K562 (cell line): ENCODE results near the gene FBN3. TPM values are rescaled to one million over a fixed set of nuclear protein-coding genes. Genes with fewer than 3 reads are reported as not detected.

Experiments
- ATAC-seq: fragments of 200-7000 bp; cut with Tn5 transposase; 3 replicates; pipeline ENCODE4 v1.9.1; 2020; ENCODE audit warnings: moderate library complexity
- BruUV-seq: library from RNA; stranded (reverse); fragments of 400-500 nt; replicated peaks from 2 replicates; lab custom pipeline; 2021; lab: Mats Ljungman, UMichigan
- CTCF ChIA-PET: fragments of 300-600 bp; formaldehyde crosslinking; extraction: SDS; loops from one replicate; lab custom pipeline; 2021; ENCODE audit warnings: low intra/inter-chr PET ratio; lab: Yijun Ruan, JAX
- POLR2A ChIA-PET: fragments of 300-600, 350-650 bp; sonication (Branson Sonifier 250); formaldehyde crosslinking; extraction: SDS; loops from one replicate; lab custom pipeline; 2021; ENCODE audit warnings: antibody characterized with exemption, inconsistent platforms; lab: Yijun Ruan, JAX
- DNase-seq, 4 experiments: peaks; one replicate each; pipeline versions ENCODE4 v3.0.0 to v3.0.0-alpha.2; 2011 to 2018; ENCODE audit warnings: low spot score in 3 of 4, mixed read lengths in 3 of 4; ENCODE audit errors: extremely low read depth in 1 of 4
- FAIRE-seq: peaks from 2 replicates; lab custom pipeline; 2011; peaks lifted over from hg19 to GRCh38; lab: Jason Lieb, UNC
- H2AFZ ChIP-seq: 2 replicates; pipeline ENCODE4 v1.6.0; 2011; ENCODE audit warnings: low read depth, low read length, control low read depth, inconsistent platforms
- H3K27ac ChIP-seq: fragments of 200-600 bp; 3 replicates; pipeline ENCODE4 v1.8.0; 2011; ENCODE audit warnings: low read depth, mild to moderate bottlenecking, control low read depth, inconsistent platforms, low read length, moderate library complexity, mixed read lengths; ENCODE audit errors: extremely low read depth
- H3K27me3 ChIP-seq, 2 experiments: fragments of 300-600 bp in 1 of 2; 2 replicates in 1 of 2; 3 replicates in 1 of 2; pipeline versions ENCODE4 v1.6.0 to v1.8.0; 2011; ENCODE audit warnings: inconsistent platforms in 2 of 2, low read length in 2 of 2, mild to moderate bottlenecking in 1 of 2, mixed read lengths in 1 of 2, moderate library complexity in 1 of 2; ENCODE audit not compliant: control insufficient read depth in 2 of 2, insufficient read depth in 2 of 2
- H3K36me3 ChIP-seq: fragments of 300-600 bp; 3 replicates; pipeline ENCODE4 v1.8.0; 2011; ENCODE audit warnings: mild to moderate bottlenecking, low read length, inconsistent platforms; ENCODE audit not compliant: control insufficient read depth, insufficient read depth
- H3K4me1 ChIP-seq, 2 experiments: fragments of 200-600 bp in 1 of 2; replicated peaks in 1 of 2; 2 replicates in 1 of 2; 3 replicates in 1 of 2; pipeline versions ENCODE4 v1.5.1 to v1.8.0; 2011; ENCODE audit warnings: inconsistent platforms in 2 of 2, low read length in 2 of 2, mild to moderate bottlenecking in 1 of 2, mixed read lengths in 1 of 2, moderate library complexity in 1 of 2; ENCODE audit not compliant: control insufficient read depth in 2 of 2, insufficient read depth in 2 of 2
- H3K4me2 ChIP-seq: 2 replicates; pipeline ENCODE4 v1.6.1; 2011; ENCODE audit warnings: low read length, control low read depth, inconsistent platforms, mixed read lengths; ENCODE audit not compliant: insufficient read depth
- H3K4me3 ChIP-seq: fragments of 200-600 bp; sonication (generic), shearing (Covaris generic); 2 replicates; pipeline ENCODE4 v1.5.1; 2016; ENCODE audit warnings: control low read depth, inconsistent platforms
- H3K79me2 ChIP-seq: fragments of 200-600 bp; 3 replicates; pipeline ENCODE4 v1.8.0; 2011; ENCODE audit warnings: low read length, inconsistent platforms; ENCODE audit not compliant: control insufficient read depth, insufficient read depth
- H3K9ac ChIP-seq, 2 experiments: 2 replicates each; pipeline versions ENCODE4 v1.6.0 to v1.6.1; 2011; ENCODE audit warnings: low read depth in 2 of 2, low read length in 2 of 2, control low read depth in 1 of 2, inconsistent platforms in 1 of 2, mild to moderate bottlenecking in 1 of 2, mixed read lengths in 1 of 2; ENCODE audit not compliant: insufficient read depth in 1 of 2
- H3K9me1 ChIP-seq: one replicate; pipeline ENCODE4 v1.6.0; 2011; ENCODE audit warnings: inconsistent platforms, mild to moderate bottlenecking, low read length, moderate library complexity; ENCODE audit not compliant: control insufficient read depth, insufficient read depth
- H3K9me3 ChIP-seq: replicated peaks from 2 replicates; pipeline ENCODE4 v1.5.1; 2011; ENCODE audit warnings: low read depth, low read length, inconsistent platforms; ENCODE audit not compliant: control insufficient read depth, insufficient read depth
- H4K20me1 ChIP-seq: replicated peaks from 2 replicates; pipeline ENCODE4 v1.6.1; 2011; ENCODE audit warnings: low read length, inconsistent platforms, mixed read lengths; ENCODE audit not compliant: control insufficient read depth, insufficient read depth
- CXXC5 ChIP-seq: fragments of 250-450 bp; sonication (Bioruptor Pico); IDR thresholded peaks from 2 replicates; pipeline ENCODE4 v1.8.0; 2022; ENCODE audit warnings: inconsistent platforms, mild to moderate bottlenecking, moderate library complexity
- ZC3H11A ChIP-seq: IDR thresholded peaks from 2 replicates; pipeline ENCODE4 v1.6.1; 2012; ENCODE audit warnings: low read depth, low read length, improper control_type of control experiment
- ZC3H4 ChIP-seq: sonication (generic); formaldehyde crosslinking; IDR thresholded peaks from 2 replicates; pipeline ENCODE4 v1.9.0; 2021; ENCODE audit warnings: missing genetic modification reagents, borderline replicate concordance
- WGBS: fragments of 100-300 bp; shearing (Covaris generic); methylation state at CpG from one replicate; pipeline ENCODE4 v1.1.6; 2016; ENCODE audit warnings: low coverage, mixed read lengths; ENCODE audit not compliant: insufficient coverage; ENCODE audit errors: missing lambda C conversion rate; 5-methylcytosine and 5-hydroxymethylcytosine counted together
- in situ Hi-C: fragments of 300-500 bp; cut with MboI; formaldehyde crosslinking; loops from 4 replicates; pipeline ENCODE4 v1.15.0; 2018; ENCODE audit warnings: inconsistent platforms, mixed read lengths
- intact Hi-C: fragments of 100-400 bp; cut with micrococcal nuclease; formaldehyde crosslinking; loops from 2 replicates; pipeline ENCODE4 v1.14.2; 2022
- polyA plus RNA-seq, 8 experiments: library from polyadenylated mRNA; depleted of rRNA in 4 of 8; stranded (reverse) in 5 of 8; unstranded in 3 of 8; fragments of >200 nt; fragmentation: Nextera tagmentation in 2 of 8; fragmentation: Illumina TruSeq in 1 of 8; extraction: Ambion mirVana in 2 of 8; extraction: Trizol in 1 of 8; gene quantifications; 2 replicates each; pipeline versions ENCODE4 v1.2.1 to v1.2.3, GENCODE V29; 2011 to 2014; ENCODE audit warnings: inconsistent platforms in 1 of 8, missing spikeins in 1 of 8
- total RNA-seq, 7 experiments: library from RNA; depleted of rRNA in 6 of 7; stranded (reverse); fragments of >200 nt in 6 of 7; fragmentation: Illumina TruSeq in 2 of 7; extraction: Trizol in 2 of 7; gene quantifications; 2 replicates each; pipeline versions ENCODE4 v1.2.1 to v1.2.3, GENCODE V29; 2011 to 2021; ENCODE audit warnings: low replicate concordance in 1 of 7
- TF ChIP-seq, protein P1 (sequence below), 2 experiments: fragments of 450-650 bp; formaldehyde crosslinking in 1 of 2; IDR thresholded peaks; 2 replicates each; pipeline versions ENCODE4 v1.4.0 to v1.6.1; 2014 to 2020; ENCODE audit warnings: mild to moderate bottlenecking in 2 of 2, borderline replicate concordance in 1 of 2, low read depth in 1 of 2

The FBN3 gene
- total and polyA plus RNA-seq, 9 of the 15 experiments (the other 6 are each of a cell fraction or from before 2014, with no cell fraction given) = under 0.01 to 0.29 (median 0.01) TPM; not detected in 4

DNA sequence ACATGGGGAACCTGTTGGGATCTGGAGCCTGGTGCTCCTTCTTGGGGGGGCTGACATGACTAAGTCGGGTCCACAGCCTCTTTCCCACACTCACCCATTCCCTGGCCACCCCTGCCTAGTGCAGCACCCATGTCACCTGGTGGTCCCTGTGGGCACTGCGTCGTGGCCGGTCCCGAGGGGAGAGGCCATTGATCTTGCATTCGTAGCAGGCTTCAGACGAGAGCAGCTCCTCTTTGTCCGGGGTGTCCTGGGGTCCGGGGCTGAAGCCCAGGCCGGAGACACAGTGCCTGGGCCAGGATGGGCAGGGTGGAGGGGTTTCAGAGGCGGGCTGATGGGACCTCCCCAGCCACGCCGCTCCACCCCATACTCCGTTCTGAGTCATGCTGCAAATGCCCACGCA is 77.5 kb downstream of the FBN3 start:
- H3K79me2 ChIP-seq = no peaks in the 10 kb centered on the region
- H4K20me1 ChIP-seq = no peaks in the 10 kb centered on the region
- no peak for DNase-seq
- 11% methylated on average over 13 of the region's 15 CpGs for WGBS
- ChIA-PET CTCF (no interaction called here), POLR2A (no interaction called here)
- no peak overlapping the region for H3K27ac ChIP-seq
- intact Hi-C loops = no loop called here
- peaks cover 21% of the 10 kb centered on the region for H3K9me3 ChIP-seq
- no peak overlapping the region; the same call in 1 of the 2 replicates for H3K4me2 ChIP-seq
- BruUV-seq = no TSS peak
- H3K36me3 ChIP-seq = no peaks in the 10 kb centered on the region
- H3K9me1 ChIP-seq = no peaks in the 10 kb centered on the region
- no peak for ATAC-seq
- FAIRE-seq = no peak
- peaks cover 0 to 12% of the 10 kb centered on the region in 2 experiments; a peak in 1 of 5 replicates for H3K4me1 ChIP-seq
- no peak overlapping the region for H2AFZ ChIP-seq
- no peak overlapping the region for H3K4me3 ChIP-seq
- in situ Hi-C loops = no loop called here
- TF ChIP-seq ZC3H11A (no peak), ZC3H4 (CRISPR knock-in tag) (no peak)
- H3K9ac ChIP-seq = no peak overlapping the region
- H3K27me3 ChIP-seq = no peaks in the 10 kb centered on the region

DNA sequence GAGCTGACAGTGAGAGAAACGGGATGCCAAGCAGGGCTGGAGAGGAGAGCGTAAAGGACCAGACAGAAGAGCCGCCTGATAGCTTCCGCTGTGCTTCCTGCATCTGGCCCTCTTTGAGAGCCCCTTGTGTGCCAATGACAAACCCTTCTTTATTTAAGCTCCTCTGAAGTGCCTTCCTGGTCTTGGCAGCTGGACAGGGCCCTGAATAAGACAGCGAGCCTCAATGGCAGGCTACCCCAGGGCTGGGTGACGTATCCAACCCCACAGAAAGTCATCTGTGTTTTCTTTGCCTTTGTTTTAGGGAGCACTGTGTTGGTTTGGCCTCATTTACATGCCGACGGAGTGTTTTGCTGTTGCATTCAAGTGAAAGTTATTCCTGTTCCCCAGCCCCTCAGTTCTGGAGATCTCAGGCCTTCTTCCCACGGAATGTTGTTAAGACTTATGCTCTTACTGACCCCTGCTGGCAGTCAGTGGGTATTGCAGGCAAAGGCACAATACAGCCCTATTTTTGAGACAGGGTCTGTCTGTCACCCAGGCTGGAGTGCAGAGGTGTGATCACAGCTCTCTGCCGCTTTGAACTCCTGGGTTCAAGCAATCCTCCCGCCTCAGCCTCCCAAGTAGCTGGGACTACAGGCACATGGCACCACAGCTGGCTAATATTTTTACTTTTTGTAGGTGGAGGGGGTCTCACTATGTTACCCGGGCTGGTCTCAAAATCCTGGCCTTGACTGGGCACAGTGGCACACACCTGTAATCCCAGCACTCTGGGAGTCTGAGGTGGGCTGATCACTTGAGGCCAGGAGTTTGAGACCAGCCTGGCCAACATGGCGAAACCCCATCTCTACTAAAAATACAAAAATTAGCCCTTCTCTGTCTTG is 80.1 kb downstream of the FBN3 start:
- Histone ChIP-seq H3K27ac (no peak overlapping the region), H3K4me1 (peaks cover 0 to 14% of the 10 kb centered on the region in 2 experiments; a peak in 2 of 5 replicates), H3K4me3 (no peak overlapping the region), H3K9me3 (peaks cover 18% of the 10 kb centered on the region), H3K79me2 (no peaks in the 10 kb centered on the region), H3K36me3 (no peaks in the 10 kb centered on the region), H3K4me2 (no peak overlapping the region), H2AFZ (no peak overlapping the region), H3K9me1 (no peaks in the 10 kb centered on the region), H3K9ac (no peak overlapping the region), H3K27me3 (no peaks in the 10 kb centered on the region), H4K20me1 (no peaks in the 10 kb centered on the region)
- FAIRE-seq = peak; percentile 95
- BruUV-seq = no TSS peak
- DNase-seq = peak; percentile 49 to 71 (median 51)
- WGBS = 64% methylated on average over 13 of the region's 13 CpGs
- in situ Hi-C loops (no loop called here), intact Hi-C loops (loop anchor here (1.0 to 10.0 kb wide), 2 partner anchors 52 to 125 kb away; partner anchors contain the start of gene TIMM44)
- POLR2A ChIA-PET = interaction anchor here (0.6 to 1.4 kb wide), 5 partner anchors 9 to 793 kb away, joined by 3 to 7 read pairs (median 3); no protein-coding TSS in a partner anchor
- CTCF ChIA-PET = interaction anchor here (0.5 to 1.3 kb wide), 5 partner anchors 52 to 500 kb away, joined by 3 to 7 read pairs (median 4); partner anchors contain the start of genes ELAVL1 and TIMM44
- ATAC-seq = peak; percentile 46; the same call in 2 of the 3 replicates
- TF ChIP-seq CXXC5 = no peak
- TF ChIP-seq, protein P1, sequence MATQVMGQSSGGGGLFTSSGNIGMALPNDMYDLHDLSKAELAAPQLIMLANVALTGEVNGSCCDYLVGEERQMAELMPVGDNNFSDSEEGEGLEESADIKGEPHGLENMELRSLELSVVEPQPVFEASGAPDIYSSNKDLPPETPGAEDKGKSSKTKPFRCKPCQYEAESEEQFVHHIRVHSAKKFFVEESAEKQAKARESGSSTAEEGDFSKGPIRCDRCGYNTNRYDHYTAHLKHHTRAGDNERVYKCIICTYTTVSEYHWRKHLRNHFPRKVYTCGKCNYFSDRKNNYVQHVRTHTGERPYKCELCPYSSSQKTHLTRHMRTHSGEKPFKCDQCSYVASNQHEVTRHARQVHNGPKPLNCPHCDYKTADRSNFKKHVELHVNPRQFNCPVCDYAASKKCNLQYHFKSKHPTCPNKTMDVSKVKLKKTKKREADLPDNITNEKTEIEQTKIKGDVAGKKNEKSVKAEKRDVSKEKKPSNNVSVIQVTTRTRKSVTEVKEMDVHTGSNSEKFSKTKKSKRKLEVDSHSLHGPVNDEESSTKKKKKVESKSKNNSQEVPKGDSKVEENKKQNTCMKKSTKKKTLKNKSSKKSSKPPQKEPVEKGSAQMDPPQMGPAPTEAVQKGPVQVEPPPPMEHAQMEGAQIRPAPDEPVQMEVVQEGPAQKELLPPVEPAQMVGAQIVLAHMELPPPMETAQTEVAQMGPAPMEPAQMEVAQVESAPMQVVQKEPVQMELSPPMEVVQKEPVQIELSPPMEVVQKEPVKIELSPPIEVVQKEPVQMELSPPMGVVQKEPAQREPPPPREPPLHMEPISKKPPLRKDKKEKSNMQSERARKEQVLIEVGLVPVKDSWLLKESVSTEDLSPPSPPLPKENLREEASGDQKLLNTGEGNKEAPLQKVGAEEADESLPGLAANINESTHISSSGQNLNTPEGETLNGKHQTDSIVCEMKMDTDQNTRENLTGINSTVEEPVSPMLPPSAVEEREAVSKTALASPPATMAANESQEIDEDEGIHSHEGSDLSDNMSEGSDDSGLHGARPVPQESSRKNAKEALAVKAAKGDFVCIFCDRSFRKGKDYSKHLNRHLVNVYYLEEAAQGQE (IDR thresholded peaks at IDR 0.05; ENCODE audit: borderline replicate concordance) = peak; percentile 86
- TF ChIP-seq, protein P1 (CRISPR knock-in tag; IDR thresholded peaks at IDR 0.05; ENCODE audit: low read depth) = no peak
